HG03045 (cell line): ENCODE measurements around the gene PLG.
"Not testable (repeated sequence)": the region's sequence is repeated elsewhere in the genome, so short reads cannot be mapped to it uniquely, and the experiment has no call there.

Experiments
- ATAC-seq: cut with Tn5 transposase; IDR thresholded peaks from one replicate; pipeline ENCODE4 v1.9.1; 2021; ENCODE audit warnings: mild to moderate bottlenecking, moderate library complexity; ENCODE audit not compliant: unreplicated experiment

PLG gene

GRCh38 chr6:160701918-160702680, at the start of gene PLG:
Gene PLG, plus strand, starts transcription at chr6:160702244. Its CDS starts 61 bp downstream, at chr6:160702305.
- not testable (repeated sequence) for ATAC-seq

GRCh38 chr6:160659562-160659961, 42.5 kb upstream of the PLG start:
- no peak for ATAC-seq

- no peak for ATAC-seq
Measured at GRCh38 chr6:160661216-160661615, 40.8 kb upstream of the PLG start.

GRCh38 chr6:160662429-160662828, 39.6 kb upstream of the PLG start:
- ATAC-seq = no peak

- no peak for ATAC-seq
Measured at GRCh38 chr6:160662842-160663241, 39.2 kb upstream of the PLG start.

GRCh38 chr6:160664198-160664597, 37.8 kb upstream of the PLG start, which contains the start of gene LPA:
Gene LPA, minus strand, starts transcription at chr6:160664275. Its CDS starts 61 bp downstream, at chr6:160664214.
- ATAC-seq = not testable (repeated sequence)

- ATAC-seq = no peak
Measured at GRCh38 chr6:160667639-160668481, 34.2 kb upstream of the PLG start.

GRCh38 chr6:160668589-160668988, 33.5 kb upstream of the PLG start:
- no peak for ATAC-seq

- ATAC-seq = not testable (repeated sequence)
Measured at GRCh38 chr6:160676418-160676817, 25.6 kb upstream of the PLG start.

GRCh38 chr6:160678230-160678629, 23.8 kb upstream of the PLG start:
- ATAC-seq = no peak

- ATAC-seq = no peak
Measured at GRCh38 chr6:160678744-160679401, 23.2 kb upstream of the PLG start.

GRCh38 chr6:160679402-160679769, 22.7 kb upstream of the PLG start:
- no peak for ATAC-seq

- not testable (repeated sequence) for ATAC-seq
Measured at GRCh38 chr6:160685101-160685761, 16.8 kb upstream of the PLG start.

- ATAC-seq = no peak
Measured at GRCh38 chr6:160685762-160686450, 16.1 kb upstream of the PLG start.

- ATAC-seq = no peak
Measured at GRCh38 chr6:160690458-160690857, 11.6 kb upstream of the PLG start.

- ATAC-seq = no peak
Measured at GRCh38 chr6:160691617-160692016, 10.4 kb upstream of the PLG start.

- no peak for ATAC-seq
Measured at GRCh38 chr6:160692369-160692959, 9.6 kb upstream of the PLG start.

GRCh38 chr6:160695025-160695424, 7.0 kb upstream of the PLG start:
- not testable (repeated sequence) for ATAC-seq

- not testable (repeated sequence) for ATAC-seq
Measured at GRCh38 chr6:160695622-160696021, 6.4 kb upstream of the PLG start.

GRCh38 chr6:160696884-160697283, 5.2 kb upstream of the PLG start:
- not testable (repeated sequence) for ATAC-seq
